ENCODE data around the gene RACK1. TPM values are rescaled to one million over a fixed set of nuclear protein-coding genes. Genes with fewer than 3 reads are reported as not detected.

The RACK1 gene
- total and polyA plus RNA-seq, 2 of the 13 experiments (the other 11 are each of a cell fraction or from before 2014, with no cell fraction given): 2,514 to 6,141 TPM

DNA sequence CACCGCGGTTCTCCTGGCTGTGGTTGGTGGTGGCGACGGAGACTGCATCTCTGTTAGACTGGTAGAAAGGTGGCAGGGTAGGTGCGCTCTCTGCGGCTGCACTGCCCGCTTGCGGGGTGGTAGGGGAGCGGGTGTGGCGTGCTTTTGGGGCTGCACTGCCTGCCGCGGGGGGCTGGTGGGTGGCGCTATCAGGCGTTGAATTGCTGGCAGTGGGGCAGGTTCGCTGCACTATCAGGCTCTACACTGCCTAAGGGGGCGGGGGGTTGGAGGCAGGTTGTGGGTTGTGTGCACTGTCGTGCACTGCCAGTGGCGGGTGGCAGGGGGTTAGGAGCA, 38.2 kb upstream of the RACK1 start (continued):
- TF ChIP-seq, protein P1, sequence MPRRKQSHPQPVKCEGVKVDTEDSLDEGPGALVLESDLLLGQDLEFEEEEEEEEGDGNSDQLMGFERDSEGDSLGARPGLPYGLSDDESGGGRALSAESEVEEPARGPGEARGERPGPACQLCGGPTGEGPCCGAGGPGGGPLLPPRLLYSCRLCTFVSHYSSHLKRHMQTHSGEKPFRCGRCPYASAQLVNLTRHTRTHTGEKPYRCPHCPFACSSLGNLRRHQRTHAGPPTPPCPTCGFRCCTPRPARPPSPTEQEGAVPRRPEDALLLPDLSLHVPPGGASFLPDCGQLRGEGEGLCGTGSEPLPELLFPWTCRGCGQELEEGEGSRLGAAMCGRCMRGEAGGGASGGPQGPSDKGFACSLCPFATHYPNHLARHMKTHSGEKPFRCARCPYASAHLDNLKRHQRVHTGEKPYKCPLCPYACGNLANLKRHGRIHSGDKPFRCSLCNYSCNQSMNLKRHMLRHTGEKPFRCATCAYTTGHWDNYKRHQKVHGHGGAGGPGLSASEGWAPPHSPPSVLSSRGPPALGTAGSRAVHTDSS (CRISPR knock-in tag; conservative IDR thresholded peaks at IDR 0.05): no peak
- TF ChIP-seq GPN1 (CRISPR knock-in tag; IDR thresholded peaks at IDR 0.05; ENCODE audit: borderline replicate concordance) (no peak), TBL1XR1 (IDR thresholded peaks at IDR 0.05; ENCODE audit: borderline replicate concordance, low read length, partially characterized antibody) (no peak), ZNF446 (CRISPR knock-in tag; IDR thresholded peaks at IDR 0.05) (no peak), SRF (IDR thresholded peaks at IDR 0.05; ENCODE audit: low read depth, low read length) (no peak), ZNF772 (CRISPR knock-in tag; IDR thresholded peaks at IDR 0.05) (no peak), HIVEP1 (CRISPR knock-in tag; IDR thresholded peaks at IDR 0.05) (no peak), HOXD1 (CRISPR knock-in tag; IDR thresholded peaks at IDR 0.05) (no peak), ZBTB8A (CRISPR knock-in tag; IDR thresholded peaks at IDR 0.05; ENCODE audit: borderline replicate concordance, low read depth) (no peak), ZNF362 (CRISPR knock-in tag; IDR thresholded peaks at IDR 0.05; ENCODE audit: borderline replicate concordance) (no peak), ZNF460 (CRISPR knock-in tag; IDR thresholded peaks at IDR 0.05; ENCODE audit: borderline replicate concordance) (no peak), ZMAT3 (CRISPR knock-in tag; conservative IDR thresholded peaks at IDR 0.05) (no peak), RFX5 (IDR thresholded peaks at IDR 0.05; ENCODE audit: low read depth, low read length) (no peak)
- TF ChIP-seq, protein P2, sequence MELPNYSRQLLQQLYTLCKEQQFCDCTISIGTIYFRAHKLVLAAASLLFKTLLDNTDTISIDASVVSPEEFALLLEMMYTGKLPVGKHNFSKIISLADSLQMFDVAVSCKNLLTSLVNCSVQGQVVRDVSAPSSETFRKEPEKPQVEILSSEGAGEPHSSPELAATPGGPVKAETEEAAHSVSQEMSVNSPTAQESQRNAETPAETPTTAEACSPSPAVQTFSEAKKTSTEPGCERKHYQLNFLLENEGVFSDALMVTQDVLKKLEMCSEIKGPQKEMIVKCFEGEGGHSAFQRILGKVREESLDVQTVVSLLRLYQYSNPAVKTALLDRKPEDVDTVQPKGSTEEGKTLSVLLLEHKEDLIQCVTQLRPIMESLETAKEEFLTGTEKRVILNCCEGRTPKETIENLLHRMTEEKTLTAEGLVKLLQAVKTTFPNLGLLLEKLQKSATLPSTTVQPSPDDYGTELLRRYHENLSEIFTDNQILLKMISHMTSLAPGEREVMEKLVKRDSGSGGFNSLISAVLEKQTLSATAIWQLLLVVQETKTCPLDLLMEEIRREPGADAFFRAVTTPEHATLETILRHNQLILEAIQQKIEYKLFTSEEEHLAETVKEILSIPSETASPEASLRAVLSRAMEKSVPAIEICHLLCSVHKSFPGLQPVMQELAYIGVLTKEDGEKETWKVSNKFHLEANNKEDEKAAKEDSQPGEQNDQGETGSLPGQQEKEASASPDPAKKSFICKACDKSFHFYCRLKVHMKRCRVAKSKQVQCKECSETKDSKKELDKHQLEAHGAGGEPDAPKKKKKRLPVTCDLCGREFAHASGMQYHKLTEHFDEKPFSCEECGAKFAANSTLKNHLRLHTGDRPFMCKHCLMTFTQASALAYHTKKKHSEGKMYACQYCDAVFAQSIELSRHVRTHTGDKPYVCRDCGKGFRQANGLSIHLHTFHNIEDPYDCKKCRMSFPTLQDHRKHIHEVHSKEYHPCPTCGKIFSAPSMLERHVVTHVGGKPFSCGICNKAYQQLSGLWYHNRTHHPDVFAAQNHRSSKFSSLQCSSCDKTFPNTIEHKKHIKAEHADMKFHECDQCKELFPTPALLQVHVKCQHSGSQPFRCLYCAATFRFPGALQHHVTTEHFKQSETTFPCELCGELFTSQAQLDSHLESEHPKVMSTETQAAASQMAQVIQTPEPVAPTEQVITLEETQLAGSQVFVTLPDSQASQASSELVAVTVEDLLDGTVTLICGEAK (IDR thresholded peaks at IDR 0.05): no peak
- TF ChIP-seq, protein P2 (CRISPR knock-in tag; IDR thresholded peaks at IDR 0.05): no peak
- TF ChIP-seq, protein P3, sequence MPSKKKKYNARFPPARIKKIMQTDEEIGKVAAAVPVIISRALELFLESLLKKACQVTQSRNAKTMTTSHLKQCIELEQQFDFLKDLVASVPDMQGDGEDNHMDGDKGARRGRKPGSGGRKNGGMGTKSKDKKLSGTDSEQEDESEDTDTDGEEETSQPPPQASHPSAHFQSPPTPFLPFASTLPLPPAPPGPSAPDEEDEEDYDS (CRISPR knock-in tag; IDR thresholded peaks at IDR 0.05): no peak

All from HepG2 (cell line).